Measurements from ENCODE around the gene DISP3. TPM values are rescaled to one million over a fixed set of nuclear protein-coding genes. Genes with fewer than 3 reads are reported as not detected.

Gene DISP3
- total and polyA plus RNA-seq, 5 experiments from 2014 or later, result 0.09 to 0.96 (median 0.45) TPM; not detected in 1

GRCh38 chr1:11466416-11466815, 12.5 kb upstream of the DISP3 start:
- Mint-ChIP-seq H3K4me1 (peaks cover 0 to 2% (median 0%) of the 10 kb centered on the region in 4 donors), H3K36me3 (no peaks in the 10 kb centered on the region), H3K4me3 (no peak overlapping the region), H3K27ac (no peak overlapping the region), H3K27me3 (peaks cover 5 to 48% (median 19%) of the 10 kb centered on the region in 5 donors), H3K9me3 (no peaks in the 10 kb centered on the region)
- ATAC-seq, result no peak
- DNase-seq, result no peak
- POLR2A ChIA-PET, result no interaction called here

GRCh38 chr1:11468878-11469277, 10.1 kb upstream of the DISP3 start:
- peaks cover 0 to 4% (median 0%) of the 10 kb centered on the region in 4 donors for H3K4me1 Mint-ChIP-seq
- H3K4me3 Mint-ChIP-seq, result no peak overlapping the region
- peaks cover 3 to 27% (median 9%) of the 10 kb centered on the region in 5 donors for H3K27me3 Mint-ChIP-seq
- no peaks in the 10 kb centered on the region for H3K36me3 Mint-ChIP-seq
- no peak overlapping the region for H3K27ac Mint-ChIP-seq
- DNase-seq (no peak), ATAC-seq (no peak)
- H3K9me3 Mint-ChIP-seq, result no peaks in the 10 kb centered on the region
- POLR2A ChIA-PET, result no interaction called here

- ATAC-seq, result no peak
- Mint-ChIP-seq H3K4me1 (peaks cover 0 to 5% (median 0%) of the 10 kb centered on the region in 4 donors), H3K9me3 (no peaks in the 10 kb centered on the region), H3K27ac (no peak overlapping the region), H3K4me3 (no peak overlapping the region), H3K27me3 (peaks cover 3 to 32% (median 12%) of the 10 kb centered on the region in 5 donors), H3K36me3 (no peaks in the 10 kb centered on the region)
- POLR2A ChIA-PET, result no interaction called here
- no peak for DNase-seq
Observed at GRCh38 chr1:11470912-11471311, 8.0 kb upstream of the DISP3 start.

GRCh38 chr1:11471473-11471872, 7.5 kb upstream of the DISP3 start:
- no peak for ATAC-seq
- Mint-ChIP-seq H3K27ac (no peak overlapping the region), H3K4me3 (no peak overlapping the region), H3K27me3 (peaks cover 5 to 32% (median 16%) of the 10 kb centered on the region in 5 donors), H3K9me3 (no peaks in the 10 kb centered on the region), H3K36me3 (no peaks in the 10 kb centered on the region), H3K4me1 (peaks cover 0 to 5% (median 0%) of the 10 kb centered on the region in 4 donors)
- no peak for DNase-seq
- POLR2A ChIA-PET, result no interaction called here

- peaks cover 5 to 37% (median 16%) of the 10 kb centered on the region in 5 donors for H3K27me3 Mint-ChIP-seq
- no peaks in the 10 kb centered on the region for H3K36me3 Mint-ChIP-seq
- ATAC-seq (no peak), DNase-seq (no peak)
- H3K9me3 Mint-ChIP-seq, result no peaks in the 10 kb centered on the region
- H3K27ac Mint-ChIP-seq, result peak overlapping the region in 2 of 10 donors; percentile 13 to 41
- H3K4me3 Mint-ChIP-seq, result no peak overlapping the region
- POLR2A ChIA-PET, result no interaction called here
- H3K4me1 Mint-ChIP-seq, result peaks cover 0 to 5% (median 0%) of the 10 kb centered on the region in 4 donors
Observed at GRCh38 chr1:11472284-11472683, 6.7 kb upstream of the DISP3 start.

GRCh38 chr1:11472741-11473140, 6.2 kb upstream of the DISP3 start:
- POLR2A ChIA-PET, result no interaction called here
- H3K27ac Mint-ChIP-seq, result no peak overlapping the region
- peaks cover 0 to 5% (median 1%) of the 10 kb centered on the region in 4 donors for H3K4me1 Mint-ChIP-seq
- H3K9me3 Mint-ChIP-seq, result no peaks in the 10 kb centered on the region
- ATAC-seq (no peak), DNase-seq (no peak)
- peaks cover 7 to 37% (median 19%) of the 10 kb centered on the region in 5 donors for H3K27me3 Mint-ChIP-seq
- no peak overlapping the region for H3K4me3 Mint-ChIP-seq
- no peaks in the 10 kb centered on the region for H3K36me3 Mint-ChIP-seq

- no peak overlapping the region for H3K4me3 Mint-ChIP-seq
- H3K36me3 Mint-ChIP-seq, result no peaks in the 10 kb centered on the region
- DNase-seq (peak in 6 of 10 donors; percentile 15 to 61 (median 27)), ATAC-seq (no peak)
- no peak overlapping the region for H3K27ac Mint-ChIP-seq
- POLR2A ChIA-PET, result no interaction called here
- peaks cover 8 to 37% (median 25%) of the 10 kb centered on the region in 5 donors for H3K27me3 Mint-ChIP-seq
- H3K9me3 Mint-ChIP-seq, result no peaks in the 10 kb centered on the region
- peaks cover 2 to 7% (median 5%) of the 10 kb centered on the region in 4 donors for H3K4me1 Mint-ChIP-seq
Observed at GRCh38 chr1:11473491-11474034, 5.4 kb upstream of the DISP3 start.

GRCh38 chr1:11474826-11475225, 4.1 kb upstream of the DISP3 start:
- H3K4me3 Mint-ChIP-seq, result no peak overlapping the region
- no peaks in the 10 kb centered on the region for H3K36me3 Mint-ChIP-seq
- DNase-seq, result no peak
- H3K4me1 Mint-ChIP-seq, result peaks cover 4 to 7% (median 6%) of the 10 kb centered on the region in 4 donors
- POLR2A ChIA-PET, result no interaction called here
- no peak overlapping the region for H3K27ac Mint-ChIP-seq
- peaks cover 8 to 29% (median 17%) of the 10 kb centered on the region in 5 donors for H3K27me3 Mint-ChIP-seq
- no peaks in the 10 kb centered on the region for H3K9me3 Mint-ChIP-seq
- no peak for ATAC-seq

GRCh38 chr1:11475748-11476147, 3.2 kb upstream of the DISP3 start:
- ATAC-seq (no peak), DNase-seq (no peak)
- Mint-ChIP-seq H3K4me3 (no peak overlapping the region), H3K36me3 (peaks cover 0 to under 1% (median 0%) of the 10 kb centered on the region in 3 donors), H3K9me3 (peaks cover 0 to 4% (median 0%) of the 10 kb centered on the region in 9 donors), H3K27ac (no peak overlapping the region), H3K27me3 (peaks cover 14 to 38% (median 25%) of the 10 kb centered on the region in 5 donors), H3K4me1 (peaks cover 10 to 15% (median 11%) of the 10 kb centered on the region in 4 donors)
- POLR2A ChIA-PET, result no interaction called here

- POLR2A ChIA-PET, result interaction anchor here (0.7 to 0.9 kb wide), 2 partner anchors 9 to 1274 kb away, joined by 3 to 4 read pairs; no protein-coding TSS in a partner anchor
- peaks cover 21 to 63% (median 46%) of the 10 kb centered on the region in 5 donors for H3K27me3 Mint-ChIP-seq
Observed at GRCh38 chr1:11479375-11479979, 522 bp downstream of the DISP3 start.

GRCh38 chr1:11481019-11481418, 2.1 kb downstream of the DISP3 start:
- Mint-ChIP-seq H3K4me1 (peaks cover 11 to 23% (median 16%) of the 10 kb centered on the region in 4 donors), H3K27ac (peak overlapping the region in 1 of 10 donors; percentile 19), H3K9me3 (peaks cover 0 to 12% (median 0%) of the 10 kb centered on the region in 9 donors), H3K4me3 (peak overlapping the region; percentile 21 to 82 (median 63)), H3K36me3 (peaks cover 0 to 4% (median 3%) of the 10 kb centered on the region in 3 donors), H3K27me3 (peaks cover 24 to 78% (median 50%) of the 10 kb centered on the region in 5 donors)
- POLR2A ChIA-PET, result no interaction called here
- ATAC-seq (no peak), DNase-seq (no peak)

More at GRCh38 chr1:11479375-11479979, 522 bp downstream of the DISP3 start:
- ATAC-seq, result no peak
- DNase-seq, result peak in 1 of 10 donors; percentile 4
- H3K27ac Mint-ChIP-seq, result no peak overlapping the region
- H3K4me3 Mint-ChIP-seq, result peak overlapping the region; percentile 49 to 72 (median 61)
- peaks cover 11 to 23% (median 15%) of the 10 kb centered on the region in 4 donors for H3K4me1 Mint-ChIP-seq
- H3K9me3 Mint-ChIP-seq, result peaks cover 0 to 12% (median 0%) of the 10 kb centered on the region in 9 donors
- H3K36me3 Mint-ChIP-seq, result peaks cover 0 to 4% (median 3%) of the 10 kb centered on the region in 3 donors

- Mint-ChIP-seq H3K27me3 (peaks cover 22 to 86% (median 48%) of the 10 kb centered on the region in 5 donors), H3K4me3 (peak overlapping the region in 1 of 10 donors; percentile 6), H3K36me3 (peaks cover 0 to 4% (median 3%) of the 10 kb centered on the region in 3 donors), H3K27ac (no peak overlapping the region), H3K9me3 (peaks cover 0 to 12% (median 0%) of the 10 kb centered on the region in 9 donors), H3K4me1 (peaks cover 11 to 23% (median 16%) of the 10 kb centered on the region in 4 donors)
- ATAC-seq, result no peak
- DNase-seq, result no peak
- POLR2A ChIA-PET, result no interaction called here
Observed at GRCh38 chr1:11482198-11482597, 3.2 kb downstream of the DISP3 start.

Measured in naive thymus-derived CD8-positive, alpha-beta T cell (primary cell).